ENCODE data around the gene BGLAP.

DNA sequence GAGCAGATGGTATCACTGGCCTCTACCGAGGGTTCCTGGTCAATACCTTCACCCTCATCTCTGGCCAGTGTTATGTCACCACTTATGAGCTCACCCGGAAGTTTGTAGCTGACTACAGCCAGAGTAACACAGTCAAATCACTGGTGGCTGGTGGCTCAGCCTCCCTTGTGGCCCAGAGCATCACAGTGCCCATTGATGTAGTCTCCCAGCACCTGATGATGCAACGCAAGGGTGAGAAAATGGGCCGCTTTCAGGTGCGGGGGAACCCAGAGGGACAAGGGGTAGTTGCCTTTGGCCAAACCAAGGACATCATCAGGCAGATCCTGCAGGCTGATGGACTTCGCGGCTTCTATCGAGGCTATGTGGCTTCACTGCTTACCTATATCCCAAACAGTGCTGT, 41.9 kb upstream of the BGLAP start:
- TF ChIP-seq, protein P1, sequence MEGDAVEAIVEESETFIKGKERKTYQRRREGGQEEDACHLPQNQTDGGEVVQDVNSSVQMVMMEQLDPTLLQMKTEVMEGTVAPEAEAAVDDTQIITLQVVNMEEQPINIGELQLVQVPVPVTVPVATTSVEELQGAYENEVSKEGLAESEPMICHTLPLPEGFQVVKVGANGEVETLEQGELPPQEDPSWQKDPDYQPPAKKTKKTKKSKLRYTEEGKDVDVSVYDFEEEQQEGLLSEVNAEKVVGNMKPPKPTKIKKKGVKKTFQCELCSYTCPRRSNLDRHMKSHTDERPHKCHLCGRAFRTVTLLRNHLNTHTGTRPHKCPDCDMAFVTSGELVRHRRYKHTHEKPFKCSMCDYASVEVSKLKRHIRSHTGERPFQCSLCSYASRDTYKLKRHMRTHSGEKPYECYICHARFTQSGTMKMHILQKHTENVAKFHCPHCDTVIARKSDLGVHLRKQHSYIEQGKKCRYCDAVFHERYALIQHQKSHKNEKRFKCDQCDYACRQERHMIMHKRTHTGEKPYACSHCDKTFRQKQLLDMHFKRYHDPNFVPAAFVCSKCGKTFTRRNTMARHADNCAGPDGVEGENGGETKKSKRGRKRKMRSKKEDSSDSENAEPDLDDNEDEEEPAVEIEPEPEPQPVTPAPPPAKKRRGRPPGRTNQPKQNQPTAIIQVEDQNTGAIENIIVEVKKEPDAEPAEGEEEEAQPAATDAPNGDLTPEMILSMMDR (IDR thresholded peaks at IDR 0.05; ENCODE audit: poor library complexity), result no peak
- no peak for TF ChIP-seq EZH2 (IDR thresholded peaks at IDR 0.05; ENCODE audit: borderline replicate concordance)

All from hepatocyte (in vitro differentiated cells).